ENCODE data around the gene SFTPB.
"Not testable (repeated sequence)": the region's sequence is repeated elsewhere in the genome, so short reads cannot be mapped to it uniquely, and the experiment has no call there.

SFTPB gene

GRCh38 chr2:85661139-85661858, 6.7 kb downstream of the SFTPB start:
- CTCF ChIA-PET: interaction anchor here (1.2 kb wide), 1 partner anchor 46 kb away, joined by 3 read pairs; no protein-coding TSS in a partner anchor
- H3K27ac ChIP-seq: no peak overlapping the region
- no peak for DNase-seq (ENCODE audit: low spot score)
- TF ChIP-seq CTCF (conservative IDR thresholded peaks at IDR 0.05; ENCODE audit: low read depth): no peak
- POLR2A ChIA-PET (ENCODE audit: low non-redundant PET): interaction anchor here (0.5 to 0.6 kb wide), 2 partner anchors 18 to 966 kb away, joined by 3 read pairs; no protein-coding TSS in a partner anchor

GRCh38 chr2:85660725-85661124, 7.3 kb downstream of the SFTPB start:
- ChIA-PET POLR2A (ENCODE audit: low non-redundant PET) (interaction anchor here (0.5 to 0.6 kb wide), 2 partner anchors 18 to 967 kb away, joined by 3 read pairs; no protein-coding TSS in a partner anchor), CTCF (interaction anchor here (1.2 kb wide), 1 partner anchor 47 kb away, joined by 3 read pairs; no protein-coding TSS in a partner anchor)
- H3K27ac ChIP-seq: no peak overlapping the region
- no peak for DNase-seq (ENCODE audit: low spot score)
- TF ChIP-seq CTCF (conservative IDR thresholded peaks at IDR 0.05; ENCODE audit: low read depth): no peak

GRCh38 chr2:85660301-85660700, 7.7 kb downstream of the SFTPB start:
- DNase-seq (ENCODE audit: low spot score); POLR2A ChIA-PET (ENCODE audit: low non-redundant PET); H3K27ac ChIP-seq: not testable (repeated sequence)
- CTCF ChIA-PET: interaction anchor here (1.2 kb wide), 1 partner anchor 47 kb away, joined by 3 read pairs; no protein-coding TSS in a partner anchor

GRCh38 chr2:85659324-85659981, 8.5 kb downstream of the SFTPB start:
- TF ChIP-seq CTCF (conservative IDR thresholded peaks at IDR 0.05; ENCODE audit: low read depth): no peak
- CTCF ChIA-PET: interaction anchor here (0.7 to 0.8 kb wide), 2 partner anchors 11 to 23 kb away, joined by 3 to 4 read pairs; no protein-coding TSS in a partner anchor
- DNase-seq (ENCODE audit: low spot score): no peak
- POLR2A ChIA-PET (ENCODE audit: low non-redundant PET): no interaction called here
- no peak overlapping the region for H3K27ac ChIP-seq

GRCh38 chr2:85657399-85657798, 10.6 kb downstream of the SFTPB start:
- H3K27ac ChIP-seq; POLR2A ChIA-PET (ENCODE audit: low non-redundant PET); CTCF ChIA-PET; DNase-seq (ENCODE audit: low spot score): not testable (repeated sequence)

- ChIA-PET POLR2A (ENCODE audit: low non-redundant PET) (no interaction called here), CTCF (interaction anchor here (1.2 kb wide), 1 partner anchor 347 kb away, joined by 6 read pairs; no protein-coding TSS in a partner anchor)
- TF ChIP-seq CTCF (conservative IDR thresholded peaks at IDR 0.05; ENCODE audit: low read depth): no peak
- no peak for DNase-seq (ENCODE audit: low spot score)
- peak overlapping the region; percentile 13; the same call in 1 of the 2 replicates for H3K27ac ChIP-seq
These were observed 11.5 kb downstream of the SFTPB start for GRCh38 chr2:85656468-85656867.

GRCh38 chr2:85655961-85656417, 12.0 kb downstream of the SFTPB start:
- H3K27ac ChIP-seq: peak overlapping the region; percentile 13; the same call in 1 of the 2 replicates
- CTCF ChIA-PET: interaction anchor here (1.2 kb wide), 1 partner anchor 347 kb away, joined by 6 read pairs; no protein-coding TSS in a partner anchor
- POLR2A ChIA-PET (ENCODE audit: low non-redundant PET): no interaction called here
- no peak for DNase-seq (ENCODE audit: low spot score)
- TF ChIP-seq CTCF (conservative IDR thresholded peaks at IDR 0.05; ENCODE audit: low read depth): no peak

All from RWPE1 (cell line).